HEK293T (cell line): ENCODE results near the gene SETD3.

Experiments
- ARNT ChIP-seq: fragments of 450-650 bp; IDR thresholded peaks from 2 replicates; pipeline ENCODE4 v1.6.1; 2017; ENCODE audit warnings: mild to moderate bottlenecking
- ELF4 ChIP-seq: fragments of 450-650 bp; IDR thresholded peaks from 2 replicates; pipeline ENCODE4 v1.6.1; 2017; ENCODE audit warnings: antibody characterized with exemption
- FOXA1 ChIP-seq: fragments of 450-650 bp; IDR thresholded peaks from 2 replicates; pipeline ENCODE4 v1.6.1; 2016; ENCODE audit warnings: mild to moderate bottlenecking
- FOXM1 ChIP-seq: fragments of 450-650 bp; IDR thresholded peaks from 2 replicates; pipeline ENCODE4 v1.6.1; 2017; ENCODE audit warnings: mild to moderate bottlenecking, borderline replicate concordance
- NFRKB ChIP-seq: fragments of 450-650 bp; IDR thresholded peaks from 2 replicates; pipeline ENCODE4 v1.6.1; 2016; ENCODE audit warnings: mild to moderate bottlenecking, moderate library complexity
- SP1 ChIP-seq: fragments of 450-650 bp; IDR thresholded peaks from 2 replicates; pipeline ENCODE4 v1.6.1; 2017
- SUZ12 ChIP-seq: fragments of 450-650 bp; IDR thresholded peaks from 2 replicates; pipeline ENCODE4 v1.6.1; 2016; ENCODE audit warnings: mild to moderate bottlenecking

GRCh38 chr14:99512571-99513182 is 32.0 kb upstream of the SETD3 start:
- no peak for TF ChIP-seq NFRKB
- no peak for TF ChIP-seq SUZ12
- TF ChIP-seq FOXM1: no peak
- no peak for TF ChIP-seq SP1
- TF ChIP-seq ARNT: no peak
- TF ChIP-seq FOXA1: no peak
- no peak for TF ChIP-seq ELF4
